GM18870 (cell line): ENCODE measurements around the gene RNF130.

Source experiments
- ATAC-seq: cut with Tn5 transposase; IDR thresholded peaks from one replicate; pipeline ENCODE4 v1.9.1; 2021; ENCODE audit warnings: moderate library complexity; ENCODE audit not compliant: unreplicated experiment

Gene RNF130

GRCh38 chr5:180086816-180087399 lies 15.3 kb upstream of the RNF130 start:
- no peak for ATAC-seq

- no peak for ATAC-seq
Measured at GRCh38 chr5:180085837-180086236, 14.3 kb upstream of the RNF130 start.

- no peak for ATAC-seq
Measured at GRCh38 chr5:180084638-180085561, 13.3 kb upstream of the RNF130 start.

- ATAC-seq: no peak
Measured at GRCh38 chr5:180083529-180084060, 12.0 kb upstream of the RNF130 start.

- ATAC-seq: no peak
Measured at GRCh38 chr5:180082633-180083420, 11.3 kb upstream of the RNF130 start.

- no peak for ATAC-seq
Measured at GRCh38 chr5:180081481-180081880, 9.9 kb upstream of the RNF130 start.

- ATAC-seq: no peak
Measured at GRCh38 chr5:180080486-180081280, 9.1 kb upstream of the RNF130 start.

- ATAC-seq: no peak
Measured at GRCh38 chr5:180079702-180080466, 8.3 kb upstream of the RNF130 start.

- no peak for ATAC-seq
Measured at GRCh38 chr5:180078348-180078747, 6.8 kb upstream of the RNF130 start.

GRCh38 chr5:180077594-180078284 lies 6.2 kb upstream of the RNF130 start:
- no peak for ATAC-seq

GRCh38 chr5:180075703-180076102 lies 4.1 kb upstream of the RNF130 start:
- no peak for ATAC-seq

- ATAC-seq: no peak
Measured at GRCh38 chr5:180074462-180074861, 2.9 kb upstream of the RNF130 start.

GRCh38 chr5:180072556-180072955 lies 997 bp upstream of the RNF130 start:
- no peak for ATAC-seq

- no peak for ATAC-seq
Measured at GRCh38 chr5:180072256-180072548, 643 bp upstream of the RNF130 start.

- ATAC-seq: no peak
Measured at GRCh38 chr5:180070756-180071530, 616 bp downstream of the RNF130 start.

GRCh38 chr5:180069589-180070247 lies 1.8 kb downstream of the RNF130 start:
- ATAC-seq: no peak

GRCh38 chr5:180068519-180069090 lies 3.0 kb downstream of the RNF130 start:
- ATAC-seq: no peak

GRCh38 chr5:180067986-180068385 lies 3.6 kb downstream of the RNF130 start:
- ATAC-seq: no peak
